Measurements from ENCODE around the gene ABCG4.

- no peak for TF ChIP-seq REST (IDR thresholded peaks at IDR 0.05; ENCODE audit: borderline replicate concordance)
- TF ChIP-seq EP300 (conservative IDR thresholded peaks at IDR 0.05; ENCODE audit: poor library complexity, severe bottlenecking) = no peak
- TF ChIP-seq, protein P1, sequence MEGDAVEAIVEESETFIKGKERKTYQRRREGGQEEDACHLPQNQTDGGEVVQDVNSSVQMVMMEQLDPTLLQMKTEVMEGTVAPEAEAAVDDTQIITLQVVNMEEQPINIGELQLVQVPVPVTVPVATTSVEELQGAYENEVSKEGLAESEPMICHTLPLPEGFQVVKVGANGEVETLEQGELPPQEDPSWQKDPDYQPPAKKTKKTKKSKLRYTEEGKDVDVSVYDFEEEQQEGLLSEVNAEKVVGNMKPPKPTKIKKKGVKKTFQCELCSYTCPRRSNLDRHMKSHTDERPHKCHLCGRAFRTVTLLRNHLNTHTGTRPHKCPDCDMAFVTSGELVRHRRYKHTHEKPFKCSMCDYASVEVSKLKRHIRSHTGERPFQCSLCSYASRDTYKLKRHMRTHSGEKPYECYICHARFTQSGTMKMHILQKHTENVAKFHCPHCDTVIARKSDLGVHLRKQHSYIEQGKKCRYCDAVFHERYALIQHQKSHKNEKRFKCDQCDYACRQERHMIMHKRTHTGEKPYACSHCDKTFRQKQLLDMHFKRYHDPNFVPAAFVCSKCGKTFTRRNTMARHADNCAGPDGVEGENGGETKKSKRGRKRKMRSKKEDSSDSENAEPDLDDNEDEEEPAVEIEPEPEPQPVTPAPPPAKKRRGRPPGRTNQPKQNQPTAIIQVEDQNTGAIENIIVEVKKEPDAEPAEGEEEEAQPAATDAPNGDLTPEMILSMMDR (IDR thresholded peaks at IDR 0.05; ENCODE audit: poor library complexity, severe bottlenecking) = no peak
- no peak for TF ChIP-seq RAD21 (conservative IDR thresholded peaks at IDR 0.05)
- no peak for TF ChIP-seq POLR2AphosphoS5 (IDR thresholded peaks at IDR 0.05)
- no peak for TF ChIP-seq TAF1 (IDR thresholded peaks at IDR 0.05; ENCODE audit: low read depth)
- no peak for TF ChIP-seq EZH2 (IDR thresholded peaks at IDR 0.05; ENCODE audit: borderline replicate concordance, insufficient read depth, low read length, poor library complexity, severe bottlenecking)
- TF ChIP-seq MXI1 (conservative IDR thresholded peaks at IDR 0.05; ENCODE audit: poor library complexity, severe bottlenecking) = no peak
Observed at GRCh38 chr11:119108857-119109221, 40.0 kb upstream of the ABCG4 start.

All from neural cell (in vitro differentiated cells).